K562 (cell line): ENCODE data around the gene EEF1A2.

ENCODE experiments used
- E2F3 ChIP-seq: fragments of 250-450 bp; sonication (Bioruptor Pico); IDR thresholded peaks from 2 replicates; pipeline ENCODE4 v1.4.0; 2020; ENCODE audit warnings: mild to moderate bottlenecking
- ETV5 ChIP-seq: sonication (generic); formaldehyde crosslinking; IDR thresholded peaks from 2 replicates; pipeline ENCODE4 v1.4.0; 2020; ENCODE audit warnings: low read depth, mild to moderate bottlenecking, missing genetic modification reagents
- FOXK2 ChIP-seq, 2 experiments: fragments of 450-650 bp; IDR thresholded peaks in 1 of 2; conservative IDR thresholded peaks in 1 of 2; 2 replicates each; pipeline ENCODE4 v1.6.1; 2016; ENCODE audit warnings: low read depth in 2 of 2, mild to moderate bottlenecking in 1 of 2
- FOXM1 ChIP-seq, 2 experiments: fragments of 450-650 bp in 1 of 2; sonication (generic) in 1 of 2; formaldehyde crosslinking in 1 of 2; IDR thresholded peaks; 2 replicates each; pipeline versions ENCODE4 v1.6.1 to v1.9.0; 2017 to 2022; ENCODE audit warnings: low read depth in 2 of 2, mild to moderate bottlenecking in 2 of 2, missing genetic modification reagents in 1 of 2, moderate library complexity in 1 of 2
- HDAC2 ChIP-seq: fragments of 450-650 bp; IDR thresholded peaks from 2 replicates; pipeline ENCODE4 v1.6.1; 2016; ENCODE audit warnings: mild to moderate bottlenecking
- KDM1A ChIP-seq, 2 experiments: fragments of 450-650 bp; IDR thresholded peaks; 2 replicates each; pipeline ENCODE4 v1.6.1; 2016; ENCODE audit warnings: mild to moderate bottlenecking in 2 of 2
- KLF13 ChIP-seq: fragments of 450-650 bp; IDR thresholded peaks from 2 replicates; pipeline ENCODE4 v1.6.1; 2016; ENCODE audit warnings: missing genetic modification characterization, low read depth, mild to moderate bottlenecking, missing compliant biosample characterization, moderate library complexity, borderline replicate concordance
- MEIS2 ChIP-seq: fragments of 450-650 bp; IDR thresholded peaks from 2 replicates; pipeline ENCODE4 v1.6.1; 2014; ENCODE audit warnings: mild to moderate bottlenecking; ENCODE audit not compliant: partially characterized antibody
- SIRT6 ChIP-seq: IDR thresholded peaks from one replicate; pipeline ENCODE4 v1.6.1; 2012; ENCODE audit warnings: low read depth, mild to moderate bottlenecking, control low read depth, inconsistent platforms, low read length, moderate library complexity
- ZBTB7A ChIP-seq: IDR thresholded peaks from 2 replicates; pipeline ENCODE4 v1.6.1; 2011; ENCODE audit warnings: low read depth, mild to moderate bottlenecking, low read length, moderate library complexity, borderline replicate concordance; ENCODE audit not compliant: control insufficient read depth
- TF ChIP-seq, protein P1 (sequence below), 3 experiments: IDR thresholded peaks in 2 of 3; conservative IDR thresholded peaks in 1 of 3; 2 replicates each; pipeline ENCODE4 v1.5.1; 2011 to 2012; ENCODE audit warnings: low read length in 3 of 3, mild to moderate bottlenecking in 3 of 3, control low read depth in 2 of 3, improper control_type of control experiment in 1 of 3, inconsistent platforms in 1 of 3, low read depth in 1 of 3, mixed read lengths in 1 of 3, moderate library complexity in 1 of 3; ENCODE audit not compliant: insufficient read depth in 2 of 3
- TF ChIP-seq, protein P2 (sequence below): sonication (generic); formaldehyde crosslinking; IDR thresholded peaks from 2 replicates; pipeline ENCODE4 v1.8.1; 2023; ENCODE audit warnings: mild to moderate bottlenecking, missing genetic modification reagents
- TF ChIP-seq, protein P3 (sequence below): sonication (generic); formaldehyde crosslinking; IDR thresholded peaks from 2 replicates; pipeline ENCODE4 v1.4.0; 2020; ENCODE audit warnings: mild to moderate bottlenecking, missing genetic modification reagents
- TF ChIP-seq, protein P4 (sequence below): fragments of 150-350 bp; IDR thresholded peaks from 2 replicates; pipeline ENCODE4 v1.6.1; 2014; ENCODE audit warnings: low read depth, mild to moderate bottlenecking, low read length, borderline replicate concordance

DNA sequence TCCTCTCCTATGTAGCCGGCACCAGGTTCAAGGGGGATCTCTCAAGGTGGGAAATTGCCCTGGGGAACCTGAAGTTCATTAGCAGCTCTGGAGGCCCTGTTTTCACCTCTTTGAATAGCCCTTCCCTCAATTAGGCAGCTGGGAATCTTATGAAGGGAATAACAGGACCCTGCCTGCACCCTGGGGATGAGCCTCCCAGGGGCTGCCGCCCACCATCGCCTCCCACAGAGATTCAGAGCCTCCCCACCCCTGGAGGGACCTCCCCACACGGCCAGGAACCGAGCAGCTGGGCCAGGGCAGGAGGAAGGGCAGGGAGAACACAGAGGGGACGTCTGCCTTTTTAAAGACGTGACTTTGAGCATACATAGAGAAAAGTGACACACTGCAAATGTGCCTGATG lies 4.6 kb upstream of the EEF1A2 start:
- TF ChIP-seq, protein P1, sequence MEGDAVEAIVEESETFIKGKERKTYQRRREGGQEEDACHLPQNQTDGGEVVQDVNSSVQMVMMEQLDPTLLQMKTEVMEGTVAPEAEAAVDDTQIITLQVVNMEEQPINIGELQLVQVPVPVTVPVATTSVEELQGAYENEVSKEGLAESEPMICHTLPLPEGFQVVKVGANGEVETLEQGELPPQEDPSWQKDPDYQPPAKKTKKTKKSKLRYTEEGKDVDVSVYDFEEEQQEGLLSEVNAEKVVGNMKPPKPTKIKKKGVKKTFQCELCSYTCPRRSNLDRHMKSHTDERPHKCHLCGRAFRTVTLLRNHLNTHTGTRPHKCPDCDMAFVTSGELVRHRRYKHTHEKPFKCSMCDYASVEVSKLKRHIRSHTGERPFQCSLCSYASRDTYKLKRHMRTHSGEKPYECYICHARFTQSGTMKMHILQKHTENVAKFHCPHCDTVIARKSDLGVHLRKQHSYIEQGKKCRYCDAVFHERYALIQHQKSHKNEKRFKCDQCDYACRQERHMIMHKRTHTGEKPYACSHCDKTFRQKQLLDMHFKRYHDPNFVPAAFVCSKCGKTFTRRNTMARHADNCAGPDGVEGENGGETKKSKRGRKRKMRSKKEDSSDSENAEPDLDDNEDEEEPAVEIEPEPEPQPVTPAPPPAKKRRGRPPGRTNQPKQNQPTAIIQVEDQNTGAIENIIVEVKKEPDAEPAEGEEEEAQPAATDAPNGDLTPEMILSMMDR (IDR thresholded peaks at IDR 0.05 in 2 of 3, conservative IDR thresholded peaks at IDR 0.05 in 1 of 3; ENCODE audit: insufficient read depth in 2 of 3, low read depth in 1 of 3, low read length in 3 of 3) = no peak
- TF ChIP-seq HDAC2 = no peak
- no peak for TF ChIP-seq E2F3
- TF ChIP-seq, protein P2, sequence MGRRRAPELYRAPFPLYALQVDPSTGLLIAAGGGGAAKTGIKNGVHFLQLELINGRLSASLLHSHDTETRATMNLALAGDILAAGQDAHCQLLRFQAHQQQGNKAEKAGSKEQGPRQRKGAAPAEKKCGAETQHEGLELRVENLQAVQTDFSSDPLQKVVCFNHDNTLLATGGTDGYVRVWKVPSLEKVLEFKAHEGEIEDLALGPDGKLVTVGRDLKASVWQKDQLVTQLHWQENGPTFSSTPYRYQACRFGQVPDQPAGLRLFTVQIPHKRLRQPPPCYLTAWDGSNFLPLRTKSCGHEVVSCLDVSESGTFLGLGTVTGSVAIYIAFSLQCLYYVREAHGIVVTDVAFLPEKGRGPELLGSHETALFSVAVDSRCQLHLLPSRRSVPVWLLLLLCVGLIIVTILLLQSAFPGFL (CRISPR knock-in tag) = no peak
- TF ChIP-seq KLF13 (tag) = no peak
- no peak for TF ChIP-seq ZBTB7A
- TF ChIP-seq FOXM1 (IDR thresholded peaks at IDR 0.05; ENCODE audit: low read depth) = no peak
- TF ChIP-seq FOXM1 (CRISPR knock-in tag; IDR thresholded peaks at IDR 0.05; ENCODE audit: low read depth) = no peak
- TF ChIP-seq, protein P3, sequence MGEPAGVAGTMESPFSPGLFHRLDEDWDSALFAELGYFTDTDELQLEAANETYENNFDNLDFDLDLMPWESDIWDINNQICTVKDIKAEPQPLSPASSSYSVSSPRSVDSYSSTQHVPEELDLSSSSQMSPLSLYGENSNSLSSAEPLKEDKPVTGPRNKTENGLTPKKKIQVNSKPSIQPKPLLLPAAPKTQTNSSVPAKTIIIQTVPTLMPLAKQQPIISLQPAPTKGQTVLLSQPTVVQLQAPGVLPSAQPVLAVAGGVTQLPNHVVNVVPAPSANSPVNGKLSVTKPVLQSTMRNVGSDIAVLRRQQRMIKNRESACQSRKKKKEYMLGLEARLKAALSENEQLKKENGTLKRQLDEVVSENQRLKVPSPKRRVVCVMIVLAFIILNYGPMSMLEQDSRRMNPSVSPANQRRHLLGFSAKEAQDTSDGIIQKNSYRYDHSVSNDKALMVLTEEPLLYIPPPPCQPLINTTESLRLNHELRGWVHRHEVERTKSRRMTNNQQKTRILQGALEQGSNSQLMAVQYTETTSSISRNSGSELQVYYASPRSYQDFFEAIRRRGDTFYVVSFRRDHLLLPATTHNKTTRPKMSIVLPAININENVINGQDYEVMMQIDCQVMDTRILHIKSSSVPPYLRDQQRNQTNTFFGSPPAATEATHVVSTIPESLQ (CRISPR knock-in tag) = no peak
- no peak for TF ChIP-seq MEIS2
- TF ChIP-seq ETV5 (CRISPR knock-in tag) = no peak
- TF ChIP-seq, protein P4, sequence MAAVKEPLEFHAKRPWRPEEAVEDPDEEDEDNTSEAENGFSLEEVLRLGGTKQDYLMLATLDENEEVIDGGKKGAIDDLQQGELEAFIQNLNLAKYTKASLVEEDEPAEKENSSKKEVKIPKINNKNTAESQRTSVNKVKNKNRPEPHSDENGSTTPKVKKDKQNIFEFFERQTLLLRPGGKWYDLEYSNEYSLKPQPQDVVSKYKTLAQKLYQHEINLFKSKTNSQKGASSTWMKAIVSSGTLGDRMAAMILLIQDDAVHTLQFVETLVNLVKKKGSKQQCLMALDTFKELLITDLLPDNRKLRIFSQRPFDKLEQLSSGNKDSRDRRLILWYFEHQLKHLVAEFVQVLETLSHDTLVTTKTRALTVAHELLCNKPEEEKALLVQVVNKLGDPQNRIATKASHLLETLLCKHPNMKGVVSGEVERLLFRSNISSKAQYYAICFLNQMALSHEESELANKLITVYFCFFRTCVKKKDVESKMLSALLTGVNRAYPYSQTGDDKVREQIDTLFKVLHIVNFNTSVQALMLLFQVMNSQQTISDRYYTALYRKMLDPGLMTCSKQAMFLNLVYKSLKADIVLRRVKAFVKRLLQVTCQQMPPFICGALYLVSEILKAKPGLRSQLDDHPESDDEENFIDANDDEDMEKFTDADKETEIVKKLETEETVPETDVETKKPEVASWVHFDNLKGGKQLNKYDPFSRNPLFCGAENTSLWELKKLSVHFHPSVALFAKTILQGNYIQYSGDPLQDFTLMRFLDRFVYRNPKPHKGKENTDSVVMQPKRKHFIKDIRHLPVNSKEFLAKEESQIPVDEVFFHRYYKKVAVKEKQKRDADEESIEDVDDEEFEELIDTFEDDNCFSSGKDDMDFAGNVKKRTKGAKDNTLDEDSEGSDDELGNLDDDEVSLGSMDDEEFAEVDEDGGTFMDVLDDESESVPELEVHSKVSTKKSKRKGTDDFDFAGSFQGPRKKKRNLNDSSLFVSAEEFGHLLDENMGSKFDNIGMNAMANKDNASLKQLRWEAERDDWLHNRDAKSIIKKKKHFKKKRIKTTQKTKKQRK = no peak
- no peak for TF ChIP-seq SIRT6
- TF ChIP-seq KDM1A (IDR thresholded peaks at IDR 0.05) = no peak
- TF ChIP-seq FOXK2 (conservative IDR thresholded peaks at IDR 0.05 in 1 of 2, IDR thresholded peaks at IDR 0.05 in 1 of 2; ENCODE audit: low read depth in 2 of 2) = no peak
